B cell (primary cell): ENCODE results near the gene TMEM37. TPM values are rescaled to one million over a fixed set of nuclear protein-coding genes. Genes with fewer than 3 reads are reported as not detected.

Experiments used
- ATAC-seq: fragments of 200-7000 bp; cut with Tn5 transposase; one replicate; pipeline ENCODE4 v1.10.0; 2021; ENCODE audit warnings: low read depth, mild to moderate bottlenecking, moderate number of reproducible peaks, moderate library complexity
- CTCF ChIA-PET: fragments of 350-600 bp; sonication (Branson Sonifier 250); formaldehyde crosslinking; loops from one replicate; lab custom pipeline; 2021; ENCODE audit warnings: antibody characterized with exemption, inconsistent platforms; lab: Charles Lee
- POLR2A ChIA-PET: fragments of 350-600 bp; sonication (Branson Sonifier 250); formaldehyde crosslinking; loops from one replicate; lab custom pipeline; 2021; ENCODE audit warnings: antibody characterized with exemption; lab: Charles Lee
- DNase-seq: peaks from one replicate; pipeline ENCODE4 v3.0.0; 2013
- H2AFZ ChIP-seq: 2 replicates; pipeline ENCODE4 v1.6.1; 2012; ENCODE audit warnings: mild to moderate bottlenecking, low read depth, low read length; ENCODE audit not compliant: insufficient read depth, poor library complexity, severe bottlenecking
- H3K27ac ChIP-seq, 2 donors: 1 replicate in 1 of 2; 2 replicates in 1 of 2; pipeline ENCODE4 v1.5.1; 2012 to 2013; ENCODE audit warnings: low read length in 2 of 2, mild to moderate bottlenecking in 2 of 2, moderate library complexity in 1 of 2
- H3K27me3 ChIP-seq, 4 experiments: fragments of 200-600 bp in 1 of 4; sonication (generic) in 1 of 4; replicated peaks in 1 of 4; 1 replicate in 2 of 4; 2 replicates in 2 of 4; pipeline versions ENCODE4 v1.6.1 to v1.7.0; 2013 to 2016; ENCODE audit warnings: low read length in 3 of 4, mild to moderate bottlenecking in 2 of 4, mixed read lengths in 1 of 4, moderate library complexity in 1 of 4; ENCODE audit not compliant: insufficient read depth in 4 of 4, control insufficient read depth in 3 of 4; ENCODE audit errors: control extremely low read depth in 1 of 4
- H3K36me3 ChIP-seq, 2 experiments: replicated peaks in 1 of 2; 1 replicate in 1 of 2; 2 replicates in 1 of 2; pipeline versions ENCODE4 v1.6.1 to v1.7.1; 2013; ENCODE audit warnings: low read length in 1 of 2; ENCODE audit not compliant: insufficient read depth in 2 of 2, control insufficient read depth in 1 of 2; ENCODE audit errors: control extremely low read depth in 1 of 2, extremely low read depth in 1 of 2
- H3K4me1 ChIP-seq, 2 donors: fragments of 200-600 bp in 1 of 2; sonication (generic) in 1 of 2; 1 replicate in 1 of 2; 2 replicates in 1 of 2; pipeline versions ENCODE4 v1.5.1 to v1.6.1; 2013 to 2017; ENCODE audit warnings: low read length in 2 of 2; ENCODE audit not compliant: control insufficient read depth in 2 of 2, insufficient read depth in 2 of 2
- H3K4me2 ChIP-seq: replicated peaks from 2 replicates; pipeline ENCODE3; 2012; ENCODE audit warnings: mild to moderate bottlenecking, low read depth, low read length; ENCODE audit not compliant: poor library complexity, severe bottlenecking
- H3K4me3 ChIP-seq, 5 experiments: fragments of 200-600 bp in 1 of 5; sonication (generic) in 1 of 5; 1 replicate in 3 of 5; 2 replicates in 2 of 5; pipeline versions ENCODE4 v1.5.1 to v1.7.0; 2011 to 2016; ENCODE audit warnings: low read length in 4 of 5, mild to moderate bottlenecking in 4 of 5, low read depth in 2 of 5, control low read depth in 1 of 5, moderate library complexity in 1 of 5; ENCODE audit not compliant: insufficient read depth in 1 of 5; ENCODE audit errors: control extremely low read depth in 1 of 5, extremely low read depth in 1 of 5
- H3K79me2 ChIP-seq: fragments of 200-600 bp; sonication (generic); one replicate; pipeline ENCODE4 v1.6.0; 2016; ENCODE audit warnings: low read length; ENCODE audit not compliant: control insufficient read depth, insufficient read depth
- H3K9ac ChIP-seq: fragments of 200-600 bp; sonication (generic); 2 replicates; pipeline ENCODE4 v1.6.1; 2017; ENCODE audit warnings: mild to moderate bottlenecking, low read length, moderate library complexity
- H3K9me3 ChIP-seq, 3 donors: one replicate each; pipeline versions ENCODE4 v1.6.1 to v1.7.1; 2013; ENCODE audit warnings: low read length in 2 of 3; ENCODE audit not compliant: control insufficient read depth in 2 of 3, insufficient read depth in 1 of 3; ENCODE audit errors: control extremely low read depth in 1 of 3
- H4K20me1 ChIP-seq: 2 replicates; pipeline ENCODE4 v1.6.0; 2012; ENCODE audit warnings: mild to moderate bottlenecking, low read length; ENCODE audit not compliant: insufficient read depth, control insufficient read depth, poor library complexity, severe bottlenecking
- H3K27ac Mint-ChIP-seq: one replicate; pipeline ENCODE4 v1.8.0; 2021; ENCODE audit warnings: mixed read lengths
- H3K27me3 Mint-ChIP-seq: one replicate; pipeline ENCODE4 v1.8.0; 2021; ENCODE audit warnings: mixed read lengths
- H3K4me1 Mint-ChIP-seq: one replicate; pipeline ENCODE4 v1.8.0; 2021; ENCODE audit warnings: mixed read lengths
- H3K4me3 Mint-ChIP-seq: one replicate; pipeline ENCODE4 v1.8.0; 2021; ENCODE audit warnings: mixed read lengths
- H3K9me3 Mint-ChIP-seq: one replicate; pipeline ENCODE4 v1.8.0; 2022; ENCODE audit warnings: mixed read lengths; ENCODE audit not compliant: insufficient read depth
- CTCF ChIP-seq: fragments of 200-600 bp; IDR thresholded peaks from one replicate; pipeline ENCODE4 v1.8.0; 2022; ENCODE audit warnings: antibody characterized with exemption, mild to moderate bottlenecking
- EZH2 ChIP-seq: IDR thresholded peaks from 2 replicates; pipeline ENCODE4 v1.6.1; 2012; ENCODE audit warnings: borderline replicate concordance, low read depth, mild to moderate bottlenecking, moderate library complexity, low read length; ENCODE audit not compliant: insufficient read depth, poor library complexity, severe bottlenecking
- WGBS: methylation state at CpG from one replicate; pipeline ENCODE4 v1.1.5; 2013; ENCODE audit warnings: missing lambda C conversion rate; ENCODE audit not compliant: insufficient coverage; 5-methylcytosine and 5-hydroxymethylcytosine counted together
- intact Hi-C: fragments of 100-400 bp; cut with micrococcal nuclease; formaldehyde crosslinking; loops from one replicate; pipeline ENCODE4 v1.10.0; 2022
- polyA plus RNA-seq: library from polyadenylated mRNA; depleted of rRNA; stranded (reverse); fragments of >200 nt; gene quantifications from 2 replicates; pipeline ENCODE4 v1.2.3, GENCODE V29; 2012
- total RNA-seq, 2 donors: library from RNA; stranded (reverse); fragments of 120-200 nt in 1 of 2; gene quantifications; 1 replicate in 1 of 2; 2 replicates in 1 of 2; pipeline versions ENCODE4 v1.2.3 to v1.2.4, GENCODE V29; 2013 to 2022

The TMEM37 gene
- total and polyA plus RNA-seq, 2 donors (not counting 1 experiment from before 2014, with no cell fraction given), result not detected

DNA sequence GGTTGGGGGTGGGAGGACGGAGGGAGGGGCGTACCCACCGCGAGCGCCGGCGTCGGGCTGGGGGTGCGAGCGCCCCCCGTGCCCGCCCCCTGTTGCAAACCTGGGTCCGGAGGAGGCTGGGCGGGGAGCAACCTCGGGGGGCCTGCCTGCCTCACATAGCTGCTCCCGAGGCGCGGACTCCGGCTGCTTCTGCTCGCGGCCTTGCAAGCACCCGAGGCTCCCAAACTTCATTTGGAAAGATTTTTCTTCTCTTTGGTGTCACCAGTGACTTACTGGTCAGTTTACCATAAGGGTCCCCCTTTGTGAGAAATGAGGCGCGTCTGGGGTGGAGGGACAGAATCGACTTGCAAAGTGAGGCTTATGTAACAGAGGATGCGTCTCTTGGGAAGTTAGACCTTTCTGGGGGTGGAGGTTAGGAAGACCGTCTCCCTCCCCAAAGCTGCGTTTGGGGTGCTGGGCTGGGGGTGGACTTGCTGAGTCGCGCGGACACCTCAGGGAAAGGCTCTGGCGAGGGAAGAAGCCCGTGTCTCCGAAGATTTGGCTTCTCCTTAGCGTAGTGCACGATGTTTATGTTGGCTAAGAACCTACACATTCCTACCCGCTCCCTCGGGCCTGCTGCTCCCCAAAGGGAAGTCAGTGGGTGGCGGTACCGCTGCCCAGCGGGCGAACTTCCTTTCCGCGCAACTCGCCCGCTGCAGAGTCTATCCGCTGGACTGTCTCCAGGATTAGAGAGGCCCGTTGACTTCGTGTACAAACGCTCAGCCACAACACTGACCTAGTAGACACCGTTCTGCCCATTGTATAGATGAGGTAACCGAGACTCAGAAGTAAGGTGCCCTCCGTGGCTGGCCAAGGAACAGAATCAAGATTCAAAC is 559 bp downstream of the TMEM37 start:
- Histone ChIP-seq H3K36me3 (no peaks in the 10 kb centered on the region), H3K27ac (no peak overlapping the region), H3K4me1 (peaks cover 20 to 21% of the 10 kb centered on the region in 2 donors), H3K27me3 (peaks cover 0 to 61% (median 25%) of the 10 kb centered on the region in 4 experiments), H3K4me3 (peak overlapping the region in 3 of 5 experiments; percentile 45 to 67 (median 53)), H3K9ac (peak overlapping the region; percentile 66), H4K20me1 (no peaks in the 10 kb centered on the region), H3K9me3 (peaks cover 0 to 7% (median 0%) of the 10 kb centered on the region in 3 donors), H3K4me2 (peak overlapping the region; percentile 96), H2AFZ (peak overlapping the region; percentile 47), H3K79me2 (no peaks in the 10 kb centered on the region)
- intact Hi-C loops, result loop anchor here (1.0 to 10.0 kb wide), 2 partner anchors 66 to 1347 kb away; partner anchors contain the start of genes C2orf76, DBI and INSIG2
- H3K27me3 Mint-ChIP-seq, result peaks cover 70% of the 10 kb centered on the region
- TF ChIP-seq CTCF, result no peak
- TF ChIP-seq EZH2, result no peak
- H3K4me3 Mint-ChIP-seq, result peak overlapping the region; percentile 84
- 8% methylated on average over 52 of the region's 53 CpGs for WGBS
- ChIA-PET CTCF (interaction anchor here (0.6 kb wide), 1 partner anchor 780 kb away, joined by 3 read pairs; no protein-coding TSS in a partner anchor), POLR2A (no interaction called here)
- peak; percentile 27 for DNase-seq
- ATAC-seq, result no peak
- H3K9me3 Mint-ChIP-seq, result no peaks in the 10 kb centered on the region
- H3K27ac Mint-ChIP-seq, result no peak overlapping the region
- peaks cover 24% of the 10 kb centered on the region for H3K4me1 Mint-ChIP-seq
